Measurements from ENCODE around the gene BHLHA9.
"Not testable (repeated sequence)": the region's sequence is repeated elsewhere in the genome, so short reads cannot be mapped to it uniquely, and the experiment has no call there.

BHLHA9 gene

DNA sequence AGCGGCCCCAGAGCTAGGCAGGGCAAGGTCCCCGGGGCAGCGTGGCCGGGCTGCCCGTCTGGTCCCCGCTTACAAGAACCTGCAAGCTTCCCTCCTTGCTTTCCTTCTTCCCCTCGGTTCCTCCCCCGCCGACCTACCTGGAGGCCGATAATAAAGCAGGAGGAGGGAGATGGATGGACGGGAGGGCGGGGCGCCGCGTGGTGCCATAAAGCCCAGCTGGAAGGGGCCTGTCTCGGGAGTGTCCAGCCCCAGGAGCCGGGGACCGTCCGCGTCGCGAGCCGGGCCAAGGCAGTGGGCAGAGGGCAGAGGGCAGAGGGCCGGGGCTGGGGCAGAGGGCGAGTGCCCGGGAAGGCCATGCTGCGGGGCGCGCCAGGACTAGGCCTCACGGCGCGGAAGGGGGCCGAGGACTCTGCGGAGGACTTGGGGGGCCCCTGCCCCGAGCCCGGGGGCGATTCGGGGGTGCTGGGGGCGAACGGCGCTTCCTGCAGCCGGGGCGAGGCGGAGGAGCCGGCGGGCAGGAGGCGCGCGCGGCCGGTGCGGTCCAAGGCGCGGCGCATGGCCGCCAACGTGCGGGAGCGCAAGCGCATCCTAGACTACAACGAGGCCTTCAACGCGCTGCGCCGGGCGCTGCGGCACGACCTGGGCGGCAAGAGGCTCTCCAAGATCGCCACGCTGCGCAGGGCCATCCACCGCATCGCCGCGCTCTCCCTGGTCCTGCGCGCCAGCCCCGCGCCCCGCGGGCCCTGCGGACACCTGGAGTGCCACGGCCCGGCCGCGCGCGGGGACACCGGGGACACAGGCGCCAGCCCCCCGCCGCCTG is at the start of gene BHLHA9:
TSS of gene BHLHA9 (plus strand) at position 235 of the 820 bp plus-strand sequence. CDS start at position 355, 120 bp downstream.
- no peak for DNase-seq

DNA sequence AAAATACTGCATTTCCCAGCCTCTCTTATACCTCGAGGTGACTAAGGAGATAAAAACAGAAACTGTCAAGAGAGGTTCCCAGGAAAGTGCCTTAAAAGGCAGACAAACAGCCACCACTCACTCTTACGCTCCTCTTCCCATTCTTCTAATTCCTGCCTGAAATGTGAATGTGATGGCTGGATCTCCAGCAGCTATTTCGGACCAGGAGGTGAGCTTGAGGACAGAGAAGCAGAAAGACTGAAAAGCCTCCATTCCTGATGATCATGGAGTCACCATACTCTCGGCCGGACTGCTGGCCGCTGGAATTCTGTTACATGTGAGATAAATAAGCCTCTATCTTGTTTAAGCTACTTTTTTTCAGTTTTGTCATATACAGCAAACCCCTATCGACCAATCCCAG is 49.0 kb upstream of the BHLHA9 start:
- no peak for DNase-seq

DNA sequence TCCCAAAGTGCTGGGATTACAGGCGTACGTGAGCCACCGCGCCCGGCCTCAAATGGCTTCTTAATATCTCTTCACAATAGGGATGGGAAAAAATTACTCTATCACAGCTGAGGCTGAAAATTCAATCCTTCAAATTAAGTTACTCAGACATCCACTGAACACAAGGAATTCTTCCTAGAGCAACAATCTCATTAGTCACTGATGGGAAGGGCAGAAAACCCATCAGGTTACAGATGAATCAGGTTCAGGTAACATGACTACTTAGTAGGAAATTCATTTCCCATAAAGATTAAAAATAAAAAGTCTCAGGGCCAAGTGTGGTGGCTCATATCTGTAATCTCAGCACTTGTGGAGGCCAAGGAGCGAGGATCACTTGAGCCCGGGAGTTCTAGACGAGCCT is 47.9 kb upstream of the BHLHA9 start:
- DNase-seq = no peak

DNA sequence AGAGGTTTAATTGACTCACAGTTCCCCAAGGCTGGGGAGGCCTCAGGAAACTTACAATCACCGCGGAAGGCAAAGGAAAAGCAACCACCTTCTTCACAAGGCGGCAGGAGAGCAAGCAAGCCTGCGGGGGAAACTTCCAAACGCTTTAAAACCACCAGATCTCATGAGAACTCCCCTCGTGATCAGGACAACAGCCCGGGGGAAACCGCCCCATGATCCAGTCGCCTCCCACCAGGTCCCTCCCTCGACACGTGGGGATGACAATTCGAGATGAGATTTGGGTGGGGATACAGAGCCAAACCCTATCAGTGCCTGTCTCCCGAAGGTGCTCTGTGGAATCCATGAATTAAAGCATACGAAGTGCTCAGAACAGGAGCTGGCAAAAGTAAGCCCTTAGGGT is 46.6 kb upstream of the BHLHA9 start:
- no peak for DNase-seq

DNA sequence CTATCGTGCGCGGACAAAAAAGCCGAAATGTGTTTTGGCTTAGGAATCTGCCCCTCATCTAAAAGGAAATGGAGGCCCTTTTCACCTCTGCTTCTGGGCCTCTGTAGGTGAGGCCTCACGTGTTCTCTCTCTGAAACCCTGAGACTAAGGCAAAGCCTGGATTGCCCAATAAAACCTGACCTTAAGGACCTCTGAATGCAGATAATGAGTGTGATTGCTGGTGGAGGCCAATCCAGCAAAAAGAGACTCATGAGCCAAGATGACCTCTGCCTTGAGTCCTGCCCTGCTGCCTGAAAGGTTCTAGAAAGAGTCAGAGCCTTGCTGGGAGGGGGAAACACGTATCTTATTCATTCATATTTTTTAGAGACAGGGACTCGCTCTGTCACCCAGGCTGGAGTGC is 45.9 kb upstream of the BHLHA9 start:
- no peak for DNase-seq

DNA sequence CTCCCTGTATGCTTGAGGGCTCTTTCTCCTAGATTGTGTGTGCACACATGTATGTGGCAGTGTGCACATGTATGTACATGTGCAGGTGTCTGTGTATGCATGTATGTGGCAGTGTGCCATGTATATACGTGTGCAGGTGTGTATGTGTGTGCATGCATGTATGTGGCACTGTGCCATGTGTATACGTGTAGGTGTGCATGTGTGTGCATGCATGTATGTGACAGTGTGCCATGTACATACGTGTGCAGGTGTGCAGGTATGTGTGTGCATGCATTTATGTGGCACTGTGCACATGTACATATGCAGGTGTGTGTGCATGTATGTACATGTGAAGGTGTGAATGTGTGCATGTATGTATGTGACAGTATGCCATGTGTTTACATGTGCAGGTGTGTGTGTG is 43.9 kb upstream of the BHLHA9 start:
- DNase-seq = no peak

DNA sequence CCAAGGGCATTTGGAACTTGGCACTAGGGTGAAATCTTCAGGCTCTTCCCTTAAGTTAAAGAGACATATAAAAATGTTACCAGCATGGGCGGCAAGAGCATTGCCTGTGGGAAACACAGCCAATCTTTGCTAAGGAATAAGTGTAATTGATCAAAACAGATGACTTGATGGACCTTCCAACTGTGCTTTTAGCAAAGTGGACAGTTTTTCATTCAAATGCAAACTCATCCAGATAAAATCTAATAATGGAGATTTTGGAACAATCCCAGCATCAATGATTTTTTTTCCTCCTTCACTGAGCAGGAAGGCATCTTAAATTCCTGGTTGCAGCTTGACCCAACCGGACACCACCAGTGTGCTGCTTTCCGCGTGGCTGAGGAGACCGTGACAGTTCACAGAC is 42.9 kb upstream of the BHLHA9 start:
- no peak for DNase-seq

DNA sequence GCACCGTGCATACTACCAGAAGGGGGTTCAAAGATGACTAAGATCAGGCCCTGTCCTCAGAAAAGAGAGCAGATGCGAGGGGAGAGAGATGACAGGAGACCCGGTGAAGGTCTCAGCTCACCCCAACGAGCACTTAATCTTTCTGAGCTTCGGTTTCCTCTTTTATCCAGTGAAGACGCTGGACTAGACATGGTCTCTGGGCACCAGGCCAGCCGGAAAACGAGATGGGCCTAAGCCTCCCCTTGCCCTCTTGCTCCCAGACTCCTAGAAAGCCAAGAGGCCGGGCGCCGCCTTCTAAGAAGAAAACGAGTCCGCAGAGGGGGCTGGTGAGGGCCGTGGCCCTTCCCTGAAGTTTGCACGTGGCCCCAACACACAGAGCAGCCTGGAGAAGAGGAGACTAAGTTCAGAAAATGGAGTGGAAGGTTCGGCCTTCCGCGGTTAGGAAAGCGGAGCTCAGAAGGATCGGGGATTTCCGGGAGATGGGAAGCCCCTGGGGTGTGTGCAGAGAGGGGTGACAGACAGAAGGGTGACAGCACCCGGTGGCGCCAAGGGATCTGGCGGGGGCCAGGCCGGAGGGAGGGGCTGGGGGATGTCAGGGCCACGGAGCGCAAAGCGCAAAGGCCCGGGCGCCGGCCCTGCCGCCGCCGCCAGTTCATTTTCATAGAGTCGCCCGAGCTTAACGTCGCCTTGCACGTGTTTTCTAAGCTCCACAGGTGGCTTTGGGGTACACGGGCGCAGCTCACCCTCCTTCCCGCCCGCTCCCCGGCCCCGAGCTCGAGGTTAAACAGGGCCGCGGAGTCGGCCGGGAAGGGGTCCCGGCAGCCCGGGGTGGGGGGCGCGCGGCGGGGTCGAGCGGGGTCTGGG is 42.1 kb upstream of the BHLHA9 start:
- no peak for DNase-seq

DNA sequence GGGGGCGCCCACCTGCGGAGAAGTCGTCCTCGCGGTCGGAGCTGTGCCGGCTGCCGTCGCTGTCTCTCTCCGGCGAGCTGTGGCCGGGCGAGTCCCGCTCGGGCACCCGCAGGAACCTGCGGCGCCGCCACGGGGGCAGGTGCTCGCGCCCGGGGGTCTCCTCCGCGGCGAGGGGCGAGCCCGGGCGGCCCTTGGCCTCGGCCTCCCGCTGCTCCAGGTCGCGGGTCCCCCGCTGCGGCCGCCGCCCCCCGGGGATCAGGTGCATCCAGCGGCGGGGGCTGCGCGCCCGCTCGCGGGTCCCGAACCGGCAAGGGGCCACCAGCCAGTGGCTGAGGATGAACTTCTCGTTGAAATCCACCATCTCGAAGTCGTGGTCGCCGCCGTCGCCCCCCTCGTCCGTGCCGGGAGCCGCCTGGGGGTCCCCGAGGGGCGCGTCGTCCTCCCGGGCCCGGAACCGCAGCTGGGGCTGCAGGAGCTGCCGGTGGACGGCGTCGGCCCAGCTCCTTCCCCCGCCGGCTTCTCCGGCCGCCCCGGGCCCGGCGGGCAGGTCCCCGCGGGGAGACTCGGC is 41.4 kb upstream of the BHLHA9 start:
- no peak for DNase-seq

DNA sequence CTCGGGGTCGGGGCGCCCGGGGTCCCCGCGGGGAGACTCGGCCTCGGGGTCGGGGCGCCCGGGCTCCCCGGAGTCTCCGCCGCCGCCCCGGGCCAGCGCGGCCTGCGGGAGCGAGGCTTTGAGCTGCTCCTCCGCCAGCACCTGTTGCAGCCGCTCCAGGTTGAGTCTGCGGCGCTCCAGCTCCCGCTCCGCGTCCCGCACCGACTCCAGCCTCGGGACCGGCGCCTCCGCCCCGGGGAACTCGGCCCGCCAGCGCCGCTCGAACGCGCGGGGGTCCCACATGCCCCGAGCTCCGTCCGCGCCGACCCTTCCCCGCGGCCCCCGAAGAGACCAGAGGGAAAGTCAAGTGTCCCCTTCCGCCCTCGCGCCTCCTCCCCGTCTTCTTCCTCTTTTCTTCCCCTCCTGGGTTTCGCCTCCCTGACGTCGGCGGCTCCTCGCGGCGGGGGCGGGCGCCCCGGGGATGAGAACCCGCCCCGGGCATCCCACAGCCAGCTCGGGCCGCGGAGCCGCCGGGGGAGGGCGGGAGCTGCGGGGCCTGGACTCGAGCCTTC is 40.8 kb upstream of the BHLHA9 start:
- DNase-seq = no peak

DNA sequence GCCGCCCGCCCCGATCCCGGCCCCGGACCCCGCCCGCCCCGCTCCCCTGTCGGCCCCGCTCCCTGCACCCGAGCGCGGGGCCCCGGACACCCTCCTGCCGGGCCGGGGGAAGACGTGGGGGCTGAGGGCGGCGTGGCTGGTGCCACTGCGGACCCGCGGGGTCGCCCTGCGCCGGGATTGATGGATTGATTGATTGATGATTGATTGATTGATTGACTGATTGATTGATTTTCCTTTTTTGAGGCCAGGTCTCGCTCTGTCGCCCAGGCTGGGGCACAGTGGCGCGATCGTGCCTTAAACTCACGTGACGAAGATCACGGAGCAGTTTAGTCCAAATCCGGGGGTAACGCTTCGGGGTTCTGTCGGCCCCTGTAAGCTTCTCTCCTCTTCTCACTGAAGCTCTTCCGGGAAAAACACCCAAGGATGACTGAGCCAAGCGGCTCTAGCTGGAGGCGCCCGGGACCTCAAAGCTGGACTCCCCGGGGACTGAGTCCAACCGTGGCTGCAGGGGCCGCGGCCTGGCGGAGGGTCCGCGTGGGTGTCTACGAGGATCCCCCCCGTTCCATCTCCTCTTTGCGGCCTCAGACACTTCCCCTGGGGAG is 40.2 kb upstream of the BHLHA9 start:
- no peak for DNase-seq

DNA sequence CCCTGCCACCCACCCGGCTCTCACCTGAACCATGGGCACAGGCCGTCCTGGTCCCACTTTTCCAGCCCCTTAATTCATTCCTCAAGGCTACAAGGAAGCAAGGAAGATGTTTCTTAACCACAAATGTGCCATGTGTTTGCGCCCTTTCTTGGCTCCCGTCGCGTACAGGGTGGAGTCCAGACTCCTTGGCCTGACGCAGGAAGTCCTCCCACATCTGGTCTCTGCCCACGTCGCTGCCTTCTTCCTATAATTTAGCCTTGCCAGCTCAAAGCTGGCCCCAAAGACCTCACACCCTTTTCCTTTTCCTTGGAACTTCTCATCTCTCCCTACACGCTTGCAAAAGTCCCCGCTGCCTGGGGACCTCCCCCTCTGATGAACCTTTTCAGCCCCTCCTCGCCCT is 38.8 kb upstream of the BHLHA9 start:
- DNase-seq = no peak

DNA sequence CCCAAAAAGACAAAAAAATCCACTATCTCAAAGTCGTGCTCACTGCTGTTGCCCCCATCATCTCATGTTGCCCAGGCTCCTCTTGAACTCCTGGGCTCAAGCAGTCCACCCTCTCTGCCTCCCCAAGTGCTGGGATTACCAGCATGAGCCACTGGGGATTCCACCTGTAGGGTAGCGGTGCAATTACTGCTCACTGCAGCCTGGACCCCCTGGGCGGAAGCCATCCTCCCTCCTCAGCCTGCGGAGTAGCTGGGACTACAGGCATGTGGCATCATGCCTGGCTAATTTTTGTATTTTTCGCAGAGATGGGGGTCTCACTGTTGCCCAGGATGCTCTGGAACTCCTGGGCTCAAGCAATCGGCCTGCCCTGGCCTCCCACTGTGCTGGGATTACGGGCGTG is 37.9 kb upstream of the BHLHA9 start:
- DNase-seq = no peak

DNA sequence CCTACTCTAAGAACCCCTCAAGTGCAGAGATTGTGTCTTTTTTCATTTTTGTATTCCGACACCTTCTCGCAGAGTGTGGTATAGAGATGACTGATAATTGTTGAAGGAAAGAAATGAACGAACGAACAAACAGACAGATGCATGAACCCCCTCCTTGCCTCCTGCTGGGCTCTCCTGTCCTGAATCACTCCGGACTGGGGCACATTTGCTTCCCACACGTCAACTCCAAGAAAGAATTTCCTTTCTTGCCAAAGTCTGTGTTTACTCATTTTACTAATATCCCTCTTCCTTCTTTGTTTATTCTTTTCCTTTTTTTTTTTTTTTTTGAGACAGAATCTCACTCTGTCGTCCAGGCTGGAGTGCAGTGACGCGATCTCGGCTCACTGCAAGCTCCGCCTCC is 37.5 kb upstream of the BHLHA9 start:
- DNase-seq = no peak

DNA sequence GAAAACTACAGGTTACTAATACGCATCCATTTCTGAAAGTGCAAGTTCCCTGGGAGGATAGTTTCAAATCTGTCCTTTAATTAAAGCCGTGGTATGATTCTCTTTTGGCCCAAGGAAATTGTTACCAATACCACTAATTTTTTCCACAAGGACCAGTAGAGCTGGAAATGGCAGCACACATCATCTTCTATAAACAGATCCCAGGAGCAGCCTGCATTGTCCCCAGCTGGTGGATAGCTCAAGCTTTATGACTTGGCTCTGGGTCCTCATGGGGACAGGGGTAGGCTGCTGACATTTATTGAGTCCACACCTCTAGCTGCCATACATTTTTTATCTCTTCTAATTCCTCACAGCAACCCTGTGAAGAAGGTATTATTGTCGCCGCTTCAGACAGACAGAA is 35.8 kb upstream of the BHLHA9 start:
- DNase-seq = no peak

DNA sequence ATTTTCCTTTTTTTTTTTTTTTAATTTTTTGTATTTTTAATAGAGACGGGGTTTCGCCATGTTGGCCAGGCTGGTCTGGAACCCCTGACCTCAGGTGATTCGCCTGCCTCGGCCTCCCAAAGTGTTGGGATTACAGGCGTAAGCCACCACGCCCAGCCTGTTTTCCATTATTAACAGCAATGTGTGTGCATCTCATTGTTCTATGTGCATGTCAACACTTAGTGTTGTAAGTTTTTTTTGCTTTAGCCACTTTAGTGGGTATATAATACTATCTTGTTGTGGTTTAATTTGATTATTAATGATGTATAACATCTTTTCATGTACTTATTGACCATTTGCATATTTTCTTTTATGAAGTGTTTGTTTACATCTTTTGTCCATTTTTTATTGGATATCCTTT is 32.8 kb upstream of the BHLHA9 start:
- no peak for DNase-seq

DNA sequence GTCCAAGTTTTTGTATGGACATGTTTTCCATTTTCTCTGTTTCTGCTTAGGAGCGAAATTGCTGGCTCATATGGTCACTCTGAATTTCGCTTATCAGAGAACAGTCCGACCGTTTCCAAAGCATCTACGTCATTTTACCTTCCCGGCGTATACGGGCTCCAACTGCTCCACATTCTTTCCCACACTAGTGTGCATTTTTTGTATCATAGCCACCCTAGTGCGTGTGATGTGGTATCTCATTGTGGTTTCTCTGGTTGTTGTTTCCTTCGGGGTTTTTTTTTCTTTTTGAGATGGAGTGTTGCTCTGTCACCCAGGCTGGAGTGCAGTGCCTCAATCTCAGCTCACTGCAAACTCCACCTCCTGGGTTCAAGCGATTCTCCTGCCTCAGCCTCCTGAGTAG is 31.0 kb upstream of the BHLHA9 start:
- DNase-seq = no peak

DNA sequence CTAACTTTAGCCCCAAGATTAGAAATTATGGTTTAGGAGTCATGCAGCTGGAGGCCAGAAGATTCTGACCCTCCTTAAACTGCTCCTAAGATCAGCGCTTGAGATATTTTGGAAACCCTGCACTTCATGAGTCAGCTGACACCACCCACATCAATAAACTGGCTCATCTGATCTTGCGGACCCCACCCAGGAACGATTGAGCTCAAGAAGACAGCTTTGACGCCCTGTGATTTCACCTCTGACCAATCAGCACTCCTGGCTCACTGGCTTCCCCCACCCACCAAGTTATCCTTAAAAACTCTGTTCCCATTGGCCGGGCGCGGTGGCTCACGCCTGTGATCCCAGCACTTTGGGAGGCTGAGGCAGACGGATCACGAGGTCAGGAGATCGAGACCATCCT is 29.8 kb upstream of the BHLHA9 start:
- DNase-seq = not testable (repeated sequence)

DNA sequence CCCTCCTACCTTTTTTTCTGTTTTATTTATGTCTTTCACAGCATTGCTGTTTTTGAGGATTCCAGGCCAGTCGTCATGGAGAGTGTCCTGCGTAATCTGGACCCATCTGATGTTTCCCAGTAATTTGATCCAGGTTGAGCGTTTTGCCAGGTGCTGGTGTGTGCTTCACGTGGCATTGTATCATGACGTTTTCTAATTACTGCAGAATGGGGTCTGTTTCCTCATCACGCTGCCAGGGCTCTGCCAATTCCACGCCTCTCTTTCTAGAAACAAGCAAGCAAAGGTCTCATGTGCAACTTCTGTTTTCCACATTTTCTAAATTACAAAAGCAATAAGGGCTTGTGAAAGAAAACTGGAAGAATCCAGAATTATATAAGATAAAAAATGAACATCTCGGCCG is 28.3 kb upstream of the BHLHA9 start:
- DNase-seq = peak; percentile 71

DNA sequence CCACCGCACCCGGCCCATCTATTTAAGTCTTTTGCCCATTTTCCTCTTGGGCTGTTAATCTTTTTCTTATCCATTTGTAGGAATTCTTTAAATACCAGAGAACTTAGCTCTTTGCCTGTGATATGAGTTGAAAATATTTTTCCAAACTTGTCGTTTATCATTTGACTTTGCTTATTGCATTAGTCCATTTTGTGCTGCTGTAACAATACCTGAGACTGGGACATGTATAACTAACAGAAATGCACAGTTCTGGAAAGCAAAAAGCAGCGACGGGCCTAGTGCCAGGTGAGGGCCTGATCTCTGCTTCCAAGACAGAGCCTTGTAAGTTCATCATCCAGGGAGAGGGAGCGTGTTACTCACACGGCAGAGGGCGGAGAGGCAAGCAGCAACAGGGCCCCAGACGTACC is 25.6 kb upstream of the BHLHA9 start:
- no peak for DNase-seq

DNA sequence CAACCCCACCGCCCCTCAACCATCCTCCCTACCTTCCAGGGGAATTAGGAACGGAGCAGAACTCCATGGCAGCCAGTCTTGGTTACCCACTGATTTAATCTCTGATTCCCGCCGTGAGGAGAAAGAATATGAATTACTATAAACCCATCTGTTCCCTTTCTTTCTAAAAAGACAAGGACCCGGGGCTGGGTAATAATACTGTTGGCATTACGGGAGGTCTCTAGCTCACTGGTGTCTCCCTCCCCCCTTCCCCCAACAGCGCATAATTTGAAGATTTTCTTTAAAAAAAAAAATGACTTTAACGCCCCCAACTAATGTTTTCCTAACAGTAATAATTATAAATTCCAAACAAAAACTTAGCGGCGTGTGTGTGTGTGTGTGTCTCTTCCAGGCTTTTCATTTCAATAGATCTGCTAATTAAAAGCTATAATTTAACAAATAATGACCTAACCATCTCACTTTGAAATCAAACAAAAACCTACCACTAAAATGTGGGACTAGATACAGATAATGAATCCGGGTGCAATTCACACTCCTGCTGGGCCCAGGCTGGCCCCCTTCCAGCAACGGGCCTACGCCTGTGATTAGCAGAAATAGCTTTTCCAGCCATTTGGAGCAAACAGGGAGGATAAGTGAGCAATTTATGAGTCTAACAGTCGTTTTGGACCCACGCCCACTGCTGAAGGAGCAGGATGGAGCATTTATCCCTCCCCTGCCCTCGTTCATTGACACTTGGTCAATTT is 18.2 kb upstream of the BHLHA9 start:
- no peak for DNase-seq

DNA sequence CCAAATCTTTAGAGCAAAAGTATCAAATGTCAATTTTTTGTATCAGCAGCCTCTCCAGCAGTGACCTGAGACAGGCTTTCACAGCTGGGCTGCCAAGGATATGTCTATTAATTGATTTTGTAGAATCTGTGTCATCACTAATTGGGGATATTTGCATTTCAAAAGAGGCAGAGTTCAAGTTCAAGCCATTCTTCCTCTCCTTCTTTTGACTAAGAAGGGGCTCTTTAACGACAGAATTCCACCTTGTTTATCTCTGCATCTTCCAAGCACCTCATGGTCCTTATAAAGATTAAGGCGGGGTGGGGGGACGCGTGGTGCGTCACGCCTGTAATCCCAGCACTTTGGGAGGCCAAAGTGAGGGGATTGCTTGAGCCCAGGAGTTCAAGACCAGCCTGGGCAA is 15.2 kb upstream of the BHLHA9 start:
- no peak for DNase-seq

All from NCI-H2029 treated with DMSO at 0.1 percent for 48 hours (cell line).